GM18909 (cell line): ENCODE data around the gene CDK1.

Experiments used
- ATAC-seq: cut with Tn5 transposase; IDR thresholded peaks from one replicate; pipeline ENCODE4 v1.9.1; 2021; ENCODE audit warnings: mild to moderate bottlenecking; ENCODE audit not compliant: unreplicated experiment, poor library complexity

Gene CDK1

DNA sequence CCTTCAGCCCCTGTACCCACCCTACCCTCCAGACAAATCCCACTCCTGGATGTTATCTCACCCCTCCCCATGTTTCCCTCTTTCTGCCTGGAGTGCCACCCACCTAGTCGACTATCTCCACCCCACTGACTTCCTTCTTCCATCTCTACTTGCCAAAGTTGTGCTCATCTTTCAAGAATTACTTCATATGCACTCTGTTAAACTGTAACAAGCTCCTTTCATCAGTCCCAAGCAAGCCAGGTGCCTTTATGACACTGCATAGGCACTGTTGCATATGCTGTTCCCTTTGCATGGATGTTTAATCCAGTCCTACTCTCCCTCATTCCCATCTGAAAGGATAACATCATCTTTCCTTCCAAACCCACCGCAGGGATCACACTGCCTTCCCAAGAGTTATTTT lies 8.9 kb upstream of the CDK1 start:
- no peak for ATAC-seq

DNA sequence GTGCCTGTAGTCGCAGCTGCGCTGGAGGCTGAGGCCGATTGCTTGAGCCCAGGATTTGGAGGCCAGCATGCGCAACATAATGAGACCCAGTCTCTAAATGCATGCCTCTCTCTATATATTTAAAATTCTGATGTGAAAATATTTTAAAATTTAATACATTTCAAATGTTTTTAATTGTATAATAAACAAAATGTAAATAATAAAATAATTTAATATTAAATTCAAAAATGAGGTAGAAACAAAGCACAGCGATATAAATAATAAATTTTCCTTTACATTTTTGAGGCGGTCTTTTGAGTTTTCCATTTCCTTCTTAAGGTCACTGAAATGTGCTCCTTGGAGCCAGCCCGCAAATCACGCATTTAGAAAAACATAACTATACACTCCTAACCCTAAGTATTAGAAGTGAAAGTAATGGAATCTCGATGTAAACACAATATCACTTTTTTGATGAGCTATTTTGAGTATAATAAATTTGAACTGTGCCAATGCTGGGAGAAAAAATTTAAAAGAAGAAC lies 523 bp upstream of the CDK1 start:
- peak; percentile 11 for ATAC-seq

GRCh38 chr10:60778971-60779796 lies 906 bp downstream of the CDK1 start:
- peak; percentile 16 for ATAC-seq

DNA sequence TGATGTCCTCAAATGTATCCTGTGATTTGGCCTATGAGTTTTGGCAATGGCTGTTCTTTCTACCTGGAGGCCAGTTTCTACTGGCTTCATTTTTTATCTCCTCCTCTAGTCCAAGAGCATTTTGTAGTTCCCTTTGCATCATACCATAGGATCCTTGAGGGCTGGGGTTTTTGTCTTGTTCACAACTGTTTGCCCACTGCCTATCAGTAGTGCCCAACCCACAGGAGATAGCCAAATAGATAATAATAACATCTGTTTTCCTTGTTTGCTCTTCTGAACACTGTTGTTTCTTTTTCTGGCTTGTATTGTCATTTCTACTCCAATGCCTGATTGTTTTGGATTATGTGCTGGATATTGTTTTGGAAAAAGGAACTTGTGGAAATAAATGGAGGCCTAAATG lies 3.4 kb downstream of the CDK1 start:
- no peak for ATAC-seq

DNA sequence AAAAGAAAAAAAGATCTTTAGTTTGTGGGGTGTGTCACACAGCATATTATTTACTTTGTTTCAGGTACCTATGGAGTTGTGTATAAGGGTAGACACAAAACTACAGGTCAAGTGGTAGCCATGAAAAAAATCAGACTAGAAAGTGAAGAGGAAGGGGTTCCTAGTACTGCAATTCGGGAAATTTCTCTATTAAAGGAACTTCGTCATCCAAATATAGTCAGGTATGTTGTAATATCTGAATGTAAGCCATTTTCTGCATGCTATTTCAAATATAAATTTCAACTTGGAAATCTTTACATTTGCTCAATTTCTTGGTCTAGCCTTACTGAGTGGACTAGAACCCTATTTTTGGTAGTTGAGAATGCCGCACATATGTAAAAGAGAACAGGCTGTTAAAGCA lies 6.4 kb downstream of the CDK1 start:
- no peak for ATAC-seq

DNA sequence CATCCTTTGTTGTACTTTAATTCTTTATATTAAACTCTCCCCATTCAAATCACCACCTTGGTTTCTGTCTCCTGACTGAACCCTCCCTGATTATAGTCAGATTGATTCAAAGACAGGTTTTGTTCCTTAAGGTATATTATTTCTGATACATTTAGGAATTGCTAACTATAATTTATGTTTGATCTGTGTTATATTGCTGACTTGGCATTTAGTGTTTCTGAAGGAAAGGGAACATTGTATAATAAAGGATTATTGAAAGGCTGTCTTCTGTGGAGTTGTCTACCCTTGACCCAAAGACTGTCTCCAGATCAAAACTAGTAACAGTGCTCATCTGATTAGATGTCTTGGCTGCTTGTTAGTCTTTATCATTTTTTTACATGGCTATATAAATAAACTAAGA lies 10.3 kb downstream of the CDK1 start:
- ATAC-seq: no peak

- ATAC-seq: no peak
Measured at GRCh38 chr10:60789340-60789739, 11.1 kb downstream of the CDK1 start.

GRCh38 chr10:60794953-60795352 lies 16.7 kb downstream of the CDK1 start:
- ATAC-seq: no peak

DNA sequence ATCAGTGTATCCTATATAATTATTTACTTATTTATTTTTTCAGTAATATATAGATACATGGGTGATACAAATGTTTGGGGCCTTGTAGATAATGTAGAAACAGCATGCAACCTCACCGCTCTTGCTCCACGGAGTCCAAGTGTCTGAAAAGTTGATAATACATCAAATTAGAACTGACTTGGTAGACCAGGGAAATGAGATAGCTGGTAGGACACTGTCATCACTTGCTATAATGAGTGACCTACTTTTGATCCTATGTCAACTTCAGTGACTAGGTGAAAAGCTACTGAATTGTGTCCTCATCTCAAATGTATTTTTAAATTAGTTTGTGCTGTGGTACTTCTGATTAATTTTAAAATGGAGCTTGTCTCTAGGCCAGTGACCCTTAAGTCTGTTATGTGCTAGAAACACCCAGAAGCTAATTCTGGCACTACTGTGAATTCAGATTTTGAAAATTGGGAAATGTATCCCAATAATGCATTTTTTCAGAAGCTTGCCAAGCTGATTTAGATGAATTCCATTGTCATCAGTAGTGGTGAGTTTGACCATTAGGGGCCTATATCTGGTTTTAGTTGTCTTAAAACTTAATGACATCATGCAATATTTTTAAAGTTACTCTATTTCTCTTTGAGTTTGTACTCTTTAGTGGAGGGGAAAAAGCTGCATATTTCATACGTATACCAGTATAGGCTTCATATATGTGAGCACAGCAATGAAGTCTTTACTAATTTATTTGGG lies 17.4 kb downstream of the CDK1 start:
- ATAC-seq: no peak

DNA sequence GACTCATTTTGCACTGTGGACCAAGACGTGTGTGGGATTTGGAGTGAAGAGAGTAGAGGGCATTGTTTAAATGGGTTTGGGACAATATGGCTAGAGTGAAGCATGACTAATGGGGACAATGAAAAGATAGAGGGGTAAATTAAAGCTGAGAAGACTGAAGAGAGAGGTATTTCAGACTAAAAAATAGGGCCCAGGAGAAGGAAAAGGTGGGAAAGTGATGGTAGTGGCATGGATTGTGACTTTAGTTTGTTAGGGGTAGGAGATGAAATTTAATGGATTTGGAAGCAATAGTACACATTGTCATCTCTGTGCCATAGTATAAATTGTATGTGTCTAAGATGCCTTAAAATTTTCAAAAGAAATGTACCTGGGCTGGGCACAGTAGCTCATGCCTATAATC lies 18.2 kb downstream of the CDK1 start:
- no peak for ATAC-seq

- no peak for ATAC-seq
Measured at GRCh38 chr10:60797200-60797599, 18.9 kb downstream of the CDK1 start.

DNA sequence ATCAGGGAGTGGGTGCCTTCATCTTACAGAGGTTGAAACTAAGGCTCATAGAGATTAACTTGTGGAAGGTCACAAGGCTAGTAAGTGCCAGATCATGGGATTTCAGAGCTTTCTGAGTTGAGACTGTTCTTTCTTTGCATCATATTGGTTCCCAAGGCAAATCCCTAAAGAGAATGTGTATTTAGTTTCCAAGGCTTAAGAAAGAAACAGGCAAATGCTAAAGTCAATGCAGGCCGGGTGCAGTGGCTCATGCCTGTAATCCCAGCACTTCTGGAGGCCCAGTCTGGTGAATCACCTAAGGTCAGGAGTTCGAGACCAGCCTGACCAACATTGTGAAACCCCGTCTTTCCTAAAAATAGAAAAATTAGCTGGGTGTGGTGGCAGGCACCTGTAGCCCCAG lies 19.8 kb downstream of the CDK1 start:
- ATAC-seq: no peak

- no peak for ATAC-seq
Measured at GRCh38 chr10:60798870-60799269, 20.6 kb downstream of the CDK1 start.

- no peak for ATAC-seq
Measured at GRCh38 chr10:60799971-60800650, 21.8 kb downstream of the CDK1 start.

- ATAC-seq: no peak
Measured at GRCh38 chr10:60800918-60801317, 22.6 kb downstream of the CDK1 start.

GRCh38 chr10:60801522-60801921 lies 23.2 kb downstream of the CDK1 start:
- ATAC-seq: no peak

DNA sequence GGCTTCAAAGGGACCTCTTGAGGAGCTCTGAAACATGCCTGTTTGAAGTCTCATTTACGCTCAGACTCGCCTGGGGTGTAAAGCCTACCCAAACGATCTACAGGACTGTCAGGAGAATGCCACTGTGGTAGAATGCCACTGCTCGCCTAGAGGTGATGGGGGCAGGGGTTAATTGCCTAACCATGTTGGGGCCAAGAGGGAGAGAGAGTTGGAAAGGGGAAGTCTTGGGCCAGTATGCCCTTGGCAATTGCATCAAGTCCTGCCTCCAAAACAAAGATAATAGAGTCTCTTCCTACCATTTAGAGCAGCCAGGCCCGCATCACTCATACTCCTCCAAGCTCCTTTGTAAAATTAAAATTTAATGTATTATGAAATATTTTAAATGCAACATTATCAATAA lies 25.2 kb downstream of the CDK1 start:
- ATAC-seq: no peak

- no peak for ATAC-seq
Measured at GRCh38 chr10:60803865-60804264, 25.6 kb downstream of the CDK1 start.

- no peak for ATAC-seq
Measured at GRCh38 chr10:60806921-60807320, 28.6 kb downstream of the CDK1 start.

- no peak for ATAC-seq
Measured at GRCh38 chr10:60807499-60807898, 29.2 kb downstream of the CDK1 start.

DNA sequence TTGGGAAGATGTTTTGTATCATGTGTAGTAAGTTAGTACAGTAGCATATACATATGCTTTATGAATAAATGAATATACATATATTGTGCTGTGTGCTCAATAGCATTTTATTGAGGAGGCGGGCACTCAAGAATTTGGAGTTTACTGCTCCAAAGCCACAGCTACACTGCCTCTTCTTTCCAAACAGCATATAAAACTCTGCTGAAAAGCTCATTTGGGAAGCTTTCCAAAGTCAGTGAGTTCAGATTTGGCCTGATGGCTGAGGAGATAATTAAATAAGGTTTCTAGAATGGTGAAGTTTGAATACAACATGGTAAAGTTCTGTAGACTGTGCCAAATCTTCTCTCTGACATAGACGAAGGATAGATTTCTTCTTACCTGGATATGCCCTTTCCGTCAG lies 29.8 kb downstream of the CDK1 start:
- ATAC-seq: no peak
